Body of pancreas (tissue), 4 donors: ENCODE data around the gene CWF19L1.

Experiments used
- CTCF ChIP-seq, 7 experiments: fragments of 450-650 bp in 4 of 7; fragments of 200-600 bp in 3 of 7; sonication (generic) in 3 of 7; IDR thresholded peaks; one replicate each; pipeline ENCODE4 v1.5.1; 2016 to 2019; ENCODE audit warnings: antibody characterized with exemption in 7 of 7
- POLR2A ChIP-seq, 3 donors: fragments of 450-650 bp; IDR thresholded peaks; one replicate each; pipeline ENCODE4 v1.6.1; 2016; ENCODE audit warnings: antibody characterized with exemption in 3 of 3, mild to moderate bottlenecking in 2 of 3

- TF ChIP-seq CTCF (IDR thresholded peaks at IDR 0.05) (no peak), POLR2A (IDR thresholded peaks at IDR 0.05) (no peak)
Measured at GRCh38 chr10:100288196-100288595, 20.8 kb upstream of the CWF19L1 start.
